Activated CD8-positive, alpha-beta memory T cell treated with anti-CD3 and anti-CD28 coated beads, Interleukin-2, amount 50 U/mL, for 24 hours (primary cell): ENCODE measurements around the gene MRPL54.

Source experiments
- DNase-seq: peaks from one replicate; pipeline ENCODE4 v3.0.0-alpha.2; 2020; ENCODE audit errors: extremely low read depth

Gene MRPL54

DNA sequence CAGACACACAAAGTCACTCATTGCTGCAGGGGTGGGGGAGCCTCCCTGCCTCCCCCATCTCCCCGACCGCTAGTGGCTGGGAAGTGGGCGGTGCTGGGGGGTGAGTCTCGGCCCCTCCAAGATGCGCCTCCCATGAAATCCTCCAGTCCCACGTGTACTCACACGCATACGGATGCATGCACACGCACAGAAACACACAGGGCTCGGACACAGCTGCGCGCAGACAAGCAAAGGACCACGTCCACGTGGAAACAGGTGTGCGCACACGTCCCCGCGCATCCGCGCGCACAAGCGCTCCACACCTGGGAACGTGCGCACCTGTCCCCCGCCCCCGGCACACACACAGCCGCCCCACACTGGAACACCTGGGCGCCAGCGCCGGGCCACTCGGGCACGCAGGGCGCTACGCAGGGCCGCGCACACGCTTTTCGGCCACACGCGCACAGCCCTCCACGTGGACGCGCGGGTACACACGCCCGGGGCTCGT lies 23.0 kb downstream of the MRPL54 start:
- no peak for DNase-seq

DNA sequence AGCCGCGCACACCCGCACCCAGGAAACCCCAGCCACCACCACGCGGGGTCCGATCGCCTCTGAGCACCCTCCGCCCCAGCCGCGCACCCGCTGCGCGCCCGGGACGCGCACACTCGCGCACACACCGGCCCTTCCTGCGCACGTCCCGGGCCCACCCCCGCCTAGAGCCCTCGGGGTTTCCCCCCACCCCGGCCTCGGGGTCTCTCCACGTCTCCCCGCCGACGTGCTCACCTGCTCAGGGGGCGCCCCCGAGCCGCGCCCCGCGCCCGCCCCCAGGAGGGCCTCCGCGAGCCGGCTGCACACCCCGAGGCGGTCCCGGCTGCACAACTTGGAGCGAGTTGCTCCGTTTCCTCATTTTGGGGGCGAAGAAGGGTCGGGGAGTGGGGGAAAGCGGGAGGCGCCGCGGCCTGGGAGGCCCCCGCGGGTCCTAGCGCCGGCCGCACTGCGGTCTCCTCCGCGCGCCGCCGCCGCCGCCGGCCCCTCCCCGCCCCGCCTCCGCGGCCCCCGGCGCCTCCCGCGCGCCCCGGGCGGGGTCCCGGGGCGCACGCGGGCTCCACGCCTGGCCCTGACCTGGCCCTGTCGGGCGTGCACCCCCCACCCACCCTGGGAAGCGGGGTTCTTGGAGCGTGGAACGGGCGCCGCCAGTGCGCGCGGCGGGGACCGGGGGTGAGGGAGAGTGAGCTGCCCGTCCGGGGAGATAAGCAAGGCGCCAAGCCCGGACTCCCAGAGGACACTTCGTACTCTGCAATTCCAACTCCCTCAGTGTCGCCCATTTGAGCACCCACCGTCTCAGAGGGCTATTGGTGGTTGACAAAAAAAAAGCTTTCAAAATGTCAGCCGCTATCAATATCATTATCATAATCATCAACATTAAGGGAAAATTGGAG lies 23.7 kb downstream of the MRPL54 start, which contains the start of gene MATK:
TSS of gene MATK (minus strand) at position 444 of the 887 bp plus-strand sequence. CDS start 1,246 bp downstream, outside the sequence.
- no peak for DNase-seq

DNA sequence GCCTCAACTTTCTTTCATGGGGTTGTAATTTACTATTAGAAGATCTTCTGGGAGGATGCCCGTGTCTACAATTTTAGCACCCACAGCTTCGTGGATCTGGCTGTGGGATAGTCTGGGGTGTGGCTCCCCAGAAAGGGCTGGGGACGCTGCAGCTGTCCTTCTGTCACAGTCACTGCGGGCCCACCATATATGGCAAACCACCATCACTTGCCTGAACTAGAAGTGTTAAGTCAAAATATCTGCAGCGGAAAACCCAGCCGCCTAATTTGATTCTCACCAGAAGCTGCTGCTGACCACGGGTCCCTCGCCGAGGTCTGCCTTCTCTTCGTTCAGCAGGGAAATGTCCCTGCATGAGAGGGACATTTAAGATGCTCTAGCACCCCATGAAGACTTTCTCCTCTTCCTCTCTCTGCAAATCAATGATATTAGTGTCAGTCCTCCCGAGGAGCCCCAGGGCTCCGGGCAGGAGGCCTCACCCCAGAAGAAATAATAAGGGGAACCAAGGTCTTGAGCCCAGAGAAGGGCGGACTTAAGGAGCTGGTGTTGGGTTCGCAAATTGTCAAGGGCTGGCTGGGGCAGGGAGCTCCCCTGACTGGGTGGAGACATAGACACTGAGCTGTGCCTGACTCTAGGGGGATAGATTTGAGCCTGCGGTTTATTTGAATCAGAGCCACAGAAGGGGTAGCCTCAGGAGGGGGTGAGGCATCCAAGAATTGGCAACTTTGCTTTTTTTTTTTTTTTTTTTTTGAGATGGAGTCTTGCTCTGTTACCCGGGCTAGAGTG lies 26.7 kb downstream of the MRPL54 start:
- no peak for DNase-seq

DNA sequence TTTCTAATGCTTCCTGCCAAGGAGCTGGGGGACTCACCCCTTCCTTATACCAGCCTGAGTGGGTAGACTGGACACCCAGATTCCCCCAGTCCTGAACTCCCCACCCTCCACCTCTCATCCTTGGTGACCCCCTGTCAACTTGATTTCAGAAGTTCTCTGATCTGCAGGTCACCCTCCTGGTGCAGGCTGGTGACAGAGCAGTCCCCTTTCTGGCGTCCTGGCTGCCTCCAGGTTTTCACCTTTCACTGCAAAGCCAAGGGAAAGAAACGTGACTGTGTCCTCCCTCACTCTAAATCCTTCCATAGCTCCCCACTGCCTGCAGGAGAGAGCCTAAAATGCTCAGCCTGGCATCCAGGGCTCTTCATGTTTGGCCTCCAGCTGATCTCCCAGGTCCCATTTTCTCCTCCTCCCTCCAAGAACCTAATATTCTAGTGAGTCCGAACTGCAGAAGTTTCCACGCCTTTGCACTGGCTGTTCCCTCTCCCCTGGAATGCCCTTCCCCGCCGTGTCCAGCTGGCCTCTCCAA lies 27.8 kb downstream of the MRPL54 start:
- DNase-seq: no peak

DNA sequence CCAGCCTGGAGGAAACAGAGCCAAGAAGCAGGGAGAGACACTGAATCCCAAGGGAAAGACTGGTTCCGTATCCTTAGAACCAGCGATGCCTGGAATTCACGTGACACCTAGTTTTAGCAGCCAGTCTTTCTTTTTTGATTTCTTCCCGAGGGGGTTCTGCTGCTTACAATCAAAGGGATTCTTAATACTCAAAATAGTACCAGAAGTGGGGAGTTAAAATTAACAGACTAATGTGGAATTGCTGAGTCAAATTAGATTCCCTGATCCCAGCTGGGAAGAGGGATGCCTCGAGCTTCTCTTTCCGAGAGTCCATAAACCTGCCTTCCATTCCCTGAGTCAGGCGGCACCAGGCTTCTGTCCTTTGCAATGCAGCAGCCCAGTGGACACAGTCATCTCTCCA lies 28.5 kb downstream of the MRPL54 start:
- no peak for DNase-seq

DNA sequence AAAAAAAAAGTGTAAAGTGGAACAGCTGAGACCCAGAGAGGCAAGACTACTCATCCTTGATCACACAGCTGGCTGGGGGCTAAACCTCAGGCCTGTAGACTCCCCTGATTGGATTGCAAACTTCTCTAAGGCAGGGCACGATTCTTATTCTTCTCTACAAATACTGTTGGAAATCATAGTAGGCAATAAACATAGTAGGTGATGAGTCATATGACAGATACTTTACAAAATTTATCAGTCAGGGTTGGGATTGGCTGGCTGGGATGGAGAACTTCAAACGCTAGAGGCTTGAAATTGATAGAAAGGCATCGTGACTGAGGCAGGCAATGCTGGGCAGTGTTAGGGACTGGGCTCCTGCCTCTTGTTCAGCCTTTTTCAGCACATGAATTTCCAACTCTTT lies 29.6 kb downstream of the MRPL54 start:
- DNase-seq: no peak

DNA sequence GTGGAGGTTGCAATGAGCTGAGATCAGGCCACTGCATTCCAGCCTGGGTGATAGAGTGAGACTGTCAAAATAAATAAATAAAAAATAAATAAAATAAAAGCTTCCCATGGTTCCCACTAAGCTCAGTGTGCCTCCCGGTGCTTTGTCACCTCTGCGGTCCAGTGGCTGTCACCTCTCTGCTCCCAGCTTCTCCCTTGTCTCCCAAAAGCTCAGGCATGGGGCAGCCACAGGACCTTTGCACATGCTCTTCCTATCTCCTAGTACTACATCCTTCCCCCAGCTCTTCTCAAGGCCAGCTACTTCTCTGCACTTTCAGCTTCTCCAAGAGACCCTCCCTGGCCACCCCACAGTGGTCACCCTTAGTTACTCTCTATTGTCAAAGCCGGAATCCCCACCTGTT lies 31.3 kb downstream of the MRPL54 start:
- no peak for DNase-seq

DNA sequence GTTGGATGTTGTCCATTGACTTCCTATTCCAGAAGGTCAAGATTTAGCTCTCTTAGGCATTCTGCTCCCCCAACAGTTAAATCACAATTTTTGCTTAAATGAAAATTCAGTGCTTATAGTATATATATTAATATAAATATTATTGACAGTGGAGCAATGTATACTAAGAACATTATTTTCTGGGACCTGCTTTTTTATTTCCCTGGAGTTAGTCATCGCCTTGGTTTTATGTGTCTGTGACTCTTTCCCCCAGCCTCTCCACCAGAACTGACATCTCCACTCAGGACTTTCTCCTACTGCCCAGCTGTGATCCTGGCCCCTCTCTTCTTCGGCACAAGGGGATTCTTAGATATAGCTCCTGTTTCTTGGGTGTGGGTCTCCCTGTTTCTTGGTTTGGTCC lies 33.9 kb downstream of the MRPL54 start:
- DNase-seq: no peak

DNA sequence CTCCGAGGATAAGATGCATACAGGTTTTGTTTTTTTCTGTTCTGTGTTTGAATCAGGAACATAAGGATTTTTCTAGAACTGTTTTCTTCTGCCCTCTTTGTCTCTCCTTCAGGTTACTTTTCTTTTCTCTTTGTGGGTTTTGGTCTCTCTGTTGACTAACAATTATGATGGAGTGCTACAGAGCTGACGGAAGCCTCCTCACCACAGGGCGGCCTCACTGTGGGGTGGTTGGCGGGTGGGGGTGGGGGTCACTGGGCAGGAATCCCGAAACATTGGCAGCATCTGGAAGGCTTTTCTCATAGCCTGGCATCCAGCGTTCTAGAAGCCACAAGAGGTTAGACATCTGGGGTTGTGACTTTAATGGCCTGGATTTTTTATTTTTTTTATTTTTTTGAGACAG lies 35.7 kb downstream of the MRPL54 start:
- no peak for DNase-seq

DNA sequence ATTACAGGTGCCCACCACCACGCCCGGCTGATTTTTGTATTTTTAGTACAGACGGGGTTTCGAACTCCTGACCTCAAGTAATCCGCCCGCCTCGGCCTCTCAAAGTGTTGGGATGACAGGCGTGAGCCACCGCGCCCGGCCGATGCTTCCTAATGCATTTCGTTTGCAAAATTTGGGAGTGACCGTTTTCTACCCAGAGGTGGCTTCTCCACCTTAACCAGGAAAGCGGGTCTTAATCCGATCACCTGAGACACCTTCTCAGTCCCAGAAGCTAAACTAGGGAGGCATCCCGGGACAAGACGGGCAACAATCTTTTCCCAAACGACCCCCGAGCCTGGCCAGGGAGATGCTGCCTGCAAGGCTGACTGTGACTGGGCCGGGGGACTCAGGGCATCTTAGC lies 38.5 kb downstream of the MRPL54 start:
- DNase-seq: no peak

DNA sequence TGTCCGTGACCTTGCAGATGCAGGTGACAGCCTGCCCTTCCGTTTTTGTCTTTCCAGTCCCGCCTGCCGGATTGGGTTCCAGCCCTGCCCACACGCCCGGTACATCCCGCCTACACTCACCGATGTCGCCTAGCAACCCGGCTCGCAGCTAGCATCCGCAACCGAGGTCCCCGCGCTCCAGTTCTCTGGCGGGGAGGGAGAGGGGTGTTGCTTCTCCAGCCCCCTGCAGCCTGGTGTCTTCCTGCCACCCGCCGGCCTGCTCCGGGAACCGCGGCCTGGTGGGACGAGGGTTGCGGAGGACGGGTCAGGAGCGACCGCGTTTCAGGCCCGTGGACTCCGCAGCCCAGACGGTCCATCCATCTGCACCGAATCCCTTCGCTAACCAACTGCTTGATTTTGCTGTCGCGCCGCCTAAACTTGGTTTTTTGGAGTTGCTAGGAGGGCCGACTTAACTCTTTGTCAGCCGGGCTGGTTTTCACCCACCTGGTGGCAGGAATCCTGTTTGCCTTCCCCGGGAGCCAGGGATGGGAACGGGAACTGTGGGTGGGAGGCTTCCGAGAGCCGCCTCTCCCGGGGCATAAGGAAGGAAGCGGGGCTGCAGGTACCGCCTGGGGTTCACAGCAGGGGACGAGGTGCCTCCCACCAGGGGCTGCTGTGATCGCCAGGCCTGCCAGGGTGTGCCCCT lies 39.1 kb downstream of the MRPL54 start:
- no peak for DNase-seq

DNA sequence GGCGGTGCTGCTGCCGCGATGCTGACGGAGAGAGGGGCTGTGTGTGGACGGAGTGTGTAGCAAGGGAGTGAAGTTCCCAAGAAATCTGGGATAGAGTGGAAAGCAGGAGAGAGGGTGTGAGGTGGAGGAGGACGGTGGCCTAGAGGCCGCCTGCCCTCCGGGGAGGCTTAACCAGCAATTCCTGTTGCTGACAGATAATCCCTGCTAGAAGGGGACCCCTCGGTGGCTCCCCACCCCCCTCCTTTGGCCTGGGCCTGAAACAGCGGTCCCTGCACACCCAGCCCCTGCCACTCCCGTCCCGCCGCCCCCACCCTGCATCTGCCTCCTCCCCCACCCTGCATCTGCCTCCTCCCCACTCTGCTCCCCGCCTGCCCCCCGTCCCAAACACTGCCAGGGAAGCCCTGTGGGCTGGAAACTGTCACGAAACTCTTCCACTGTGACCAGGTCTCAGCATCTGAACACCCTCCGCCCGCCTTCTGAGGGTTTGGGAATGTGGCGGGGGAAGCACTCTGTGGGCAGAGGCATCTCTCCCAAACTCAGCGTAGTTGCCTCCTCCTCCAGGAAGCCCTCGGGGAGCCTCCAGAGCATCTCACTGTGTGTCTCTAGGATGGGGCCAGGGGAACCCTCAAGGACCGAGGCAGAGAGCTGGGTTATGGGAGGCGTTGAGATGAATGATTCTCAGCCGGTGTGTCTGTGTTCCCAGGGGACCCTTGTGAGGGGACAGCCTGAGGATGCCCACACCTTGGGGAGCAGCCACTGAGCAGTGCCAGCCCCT lies 40.8 kb downstream of the MRPL54 start:
- DNase-seq: no peak

DNA sequence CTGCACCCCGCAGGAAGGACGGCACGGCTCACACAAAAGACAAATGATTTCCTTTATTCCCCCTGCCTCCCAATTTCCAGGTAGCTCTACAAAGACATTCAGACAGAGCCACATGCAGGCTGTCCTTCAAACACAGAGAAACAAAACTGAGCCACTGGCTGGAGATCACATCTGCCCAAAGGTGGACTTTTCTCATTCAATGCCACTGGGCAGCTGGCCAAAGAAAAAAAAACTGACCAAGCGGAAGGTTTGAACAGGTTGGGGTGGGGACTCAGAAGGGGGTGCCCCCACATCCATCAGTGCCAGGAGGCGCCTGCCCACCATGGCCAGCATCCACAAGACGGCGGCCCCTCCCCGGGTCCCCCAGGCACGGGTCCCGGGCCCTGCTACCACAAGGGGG lies 41.5 kb downstream of the MRPL54 start:
- DNase-seq: no peak

DNA sequence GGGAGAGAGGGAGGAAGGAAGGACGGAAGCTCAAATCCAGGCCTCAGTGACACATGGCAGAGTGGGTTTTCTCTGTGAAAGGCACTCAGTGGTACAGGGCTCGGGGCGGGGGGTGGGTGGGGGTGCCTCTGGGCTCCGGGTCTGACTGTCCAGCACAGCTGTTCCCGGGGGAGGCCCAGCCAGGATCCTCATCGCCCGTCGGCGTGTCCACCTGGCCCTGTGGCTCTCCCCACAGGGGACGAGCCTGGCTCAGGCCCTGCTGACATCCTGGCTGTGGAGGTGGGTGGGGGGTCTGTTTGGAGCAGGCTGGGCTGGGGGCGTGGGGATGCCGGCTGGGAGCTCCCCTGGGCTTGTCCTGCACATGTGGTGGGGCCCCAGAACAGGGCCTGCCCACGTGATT lies 41.9 kb downstream of the MRPL54 start:
- no peak for DNase-seq

DNA sequence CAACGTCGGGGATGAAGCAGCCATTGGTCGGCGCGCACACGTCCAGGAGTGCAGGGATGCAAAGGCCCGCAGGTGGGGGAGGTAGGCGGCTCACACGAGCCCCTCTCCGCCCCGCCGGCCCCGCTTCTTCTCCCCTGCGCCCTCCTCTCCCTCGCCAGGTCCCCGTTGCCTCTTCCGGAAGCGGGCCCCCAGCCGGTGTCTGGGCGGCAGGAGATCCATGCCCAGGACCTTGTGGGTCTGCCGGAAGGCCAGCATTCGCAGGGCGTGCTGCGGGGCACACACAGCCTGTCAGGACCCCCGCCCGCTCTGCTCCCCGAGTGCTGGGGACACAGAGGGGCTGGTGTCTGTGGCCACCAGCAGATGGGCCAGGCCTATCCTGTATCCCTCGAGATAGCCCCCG lies 43.4 kb downstream of the MRPL54 start:
- no peak for DNase-seq

DNA sequence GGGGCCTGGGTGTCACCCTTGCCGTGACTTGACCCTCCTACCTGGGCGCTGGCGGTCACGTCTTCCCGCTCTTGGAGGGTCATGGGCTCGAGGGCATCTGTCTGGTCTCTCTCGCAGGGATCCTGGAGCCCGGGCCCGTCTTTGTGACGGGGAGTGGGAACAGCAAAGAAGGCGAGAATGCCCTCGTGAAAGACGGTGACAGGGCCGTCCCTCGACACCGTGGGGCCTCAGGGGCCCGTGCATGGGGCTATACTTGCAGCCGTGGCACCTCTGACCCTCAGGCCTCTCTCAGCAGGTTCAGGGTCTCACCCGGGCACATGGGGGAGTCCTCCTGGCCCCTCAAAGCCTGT lies 44.6 kb downstream of the MRPL54 start:
- no peak for DNase-seq

DNA sequence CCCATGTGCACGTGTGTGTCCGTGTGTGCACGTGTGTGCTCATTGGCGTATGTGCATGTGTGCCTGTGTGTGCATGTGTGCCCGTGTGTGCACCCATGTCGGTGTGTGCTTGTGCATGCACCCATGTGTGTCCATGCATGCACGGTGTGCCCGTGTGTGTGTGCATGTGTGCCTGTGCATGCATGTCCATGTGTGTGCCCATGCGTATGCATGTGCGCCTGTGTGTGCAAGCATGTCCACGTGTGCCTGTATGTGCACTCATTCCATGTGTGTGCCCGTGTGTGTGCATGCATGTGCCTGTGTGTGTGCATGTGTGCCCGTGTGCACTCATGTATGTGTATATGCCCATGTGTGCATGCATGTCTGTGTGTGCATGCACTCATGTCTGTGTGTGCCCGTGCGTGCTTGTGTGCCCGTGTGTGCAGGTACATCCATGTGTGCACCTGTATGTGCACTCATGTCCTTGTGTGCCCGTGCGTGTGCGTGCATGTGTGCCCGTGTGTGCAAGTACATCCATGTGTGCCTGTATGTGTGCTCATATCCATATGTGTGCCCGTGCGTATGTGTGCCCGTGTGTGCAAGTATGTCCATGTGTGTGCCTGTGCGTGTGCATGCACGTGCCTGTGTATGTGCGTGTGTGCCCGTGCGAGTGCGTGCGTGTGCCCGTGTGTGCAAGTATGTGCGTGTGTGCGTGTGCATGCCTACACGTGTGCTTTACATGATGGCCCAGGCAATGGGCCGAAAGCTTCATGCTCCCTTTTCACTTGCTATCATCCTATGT lies 45.3 kb downstream of the MRPL54 start:
- DNase-seq: no peak

DNA sequence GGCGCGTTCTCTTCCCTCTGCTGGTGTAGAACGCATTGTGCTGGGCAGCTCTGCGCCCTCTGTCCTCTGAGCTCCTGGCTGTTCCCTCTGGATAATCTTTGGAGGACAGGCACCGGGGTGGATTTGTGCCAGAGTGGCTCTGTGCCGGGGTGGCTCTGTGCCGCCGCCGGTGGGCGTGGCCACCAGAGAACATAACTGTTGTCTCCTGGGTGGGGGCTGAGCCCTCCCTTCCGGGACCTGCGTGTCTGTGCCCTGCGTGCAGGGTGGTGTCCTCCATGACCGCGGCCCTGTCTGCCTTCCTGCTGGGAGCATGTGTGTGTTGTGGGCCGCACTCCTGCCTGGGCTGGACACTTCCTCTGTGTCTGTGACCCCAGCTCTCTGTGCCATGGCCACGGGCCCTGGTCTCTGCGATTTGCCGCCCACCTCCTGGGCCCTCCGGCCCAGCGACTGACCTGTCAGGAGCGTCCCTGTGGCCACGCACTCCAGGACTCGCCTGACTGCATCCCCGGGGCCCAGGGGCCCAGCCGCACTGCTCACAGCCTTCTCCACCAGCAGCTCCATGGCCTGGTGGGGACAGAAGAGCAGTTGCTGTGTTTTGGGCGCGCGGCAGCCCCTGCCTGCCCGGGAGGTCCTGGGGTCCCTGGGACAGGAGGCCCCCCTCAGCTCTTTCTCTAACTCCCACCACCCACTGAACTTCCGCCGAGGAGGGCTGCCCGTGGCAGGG lies 46.1 kb downstream of the MRPL54 start:
- DNase-seq: no peak

DNA sequence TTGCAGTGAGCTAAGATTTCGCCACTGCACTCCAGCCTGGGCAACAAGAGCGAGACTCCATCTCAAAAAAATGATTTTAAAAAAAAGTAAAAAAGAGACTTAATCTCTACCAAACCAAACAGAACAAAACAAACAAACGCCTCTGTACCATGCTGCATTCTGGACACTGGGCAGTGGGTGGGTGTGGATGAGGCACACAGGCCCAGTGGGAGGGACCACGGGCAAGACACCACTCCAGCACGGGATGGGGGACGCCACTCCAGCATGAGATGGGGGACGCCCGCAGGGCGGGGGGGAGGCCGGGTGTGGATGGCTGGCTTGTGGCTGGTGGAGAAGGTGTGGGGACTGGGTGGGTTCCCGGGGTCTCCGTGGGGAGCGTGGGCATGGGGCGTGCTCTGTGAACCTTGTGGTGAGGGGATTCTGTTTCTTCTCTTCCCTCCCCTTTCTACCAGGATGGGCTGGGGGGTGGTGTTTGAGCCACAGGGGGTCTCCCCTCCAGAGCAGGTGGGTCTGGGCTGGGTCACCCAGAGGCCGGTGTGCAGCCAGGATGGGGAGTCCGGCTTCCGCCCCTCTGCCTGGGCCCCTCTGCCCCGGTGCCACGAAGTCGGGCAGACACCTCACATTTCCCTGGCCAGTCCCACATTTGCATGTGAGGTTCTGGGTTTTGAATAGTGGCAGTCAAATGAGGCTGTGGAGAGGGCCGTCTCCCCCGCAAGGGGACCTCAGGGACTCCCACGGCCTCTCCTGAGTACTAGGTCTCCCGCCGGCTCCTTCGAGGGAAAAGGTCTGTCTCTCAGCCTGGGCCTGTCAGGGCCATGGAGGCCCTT lies 47.6 kb downstream of the MRPL54 start:
- no peak for DNase-seq
